GM21390 (cell line): ENCODE data around the gene MAML3.

ENCODE experiments used
- ATAC-seq: cut with Tn5 transposase; IDR thresholded peaks from one replicate; pipeline ENCODE4 v1.9.1; 2021; ENCODE audit not compliant: unreplicated experiment

The MAML3 gene

GRCh38 chr4:139738846-139739613, 415.0 kb downstream of the MAML3 start:
- ATAC-seq, result no peak

GRCh38 chr4:139736661-139737060, 417.3 kb downstream of the MAML3 start:
- no peak for ATAC-seq

- ATAC-seq, result no peak
Measured at GRCh38 chr4:139736274-139736660, 417.7 kb downstream of the MAML3 start.

GRCh38 chr4:139735381-139736273, 418.4 kb downstream of the MAML3 start:
- ATAC-seq, result no peak

GRCh38 chr4:139734875-139735380, 419.1 kb downstream of the MAML3 start:
- peak; percentile 61 for ATAC-seq

GRCh38 chr4:139734201-139734874, 419.6 kb downstream of the MAML3 start:
- no peak for ATAC-seq

- no peak for ATAC-seq
Measured at GRCh38 chr4:139732991-139733570, 420.9 kb downstream of the MAML3 start.

GRCh38 chr4:139728840-139729239, 425.1 kb downstream of the MAML3 start:
- no peak for ATAC-seq

- ATAC-seq, result no peak
Measured at GRCh38 chr4:139728146-139728545, 425.8 kb downstream of the MAML3 start.

GRCh38 chr4:139726615-139727014, 427.4 kb downstream of the MAML3 start:
- ATAC-seq, result no peak

GRCh38 chr4:139725236-139725635, 428.7 kb downstream of the MAML3 start:
- no peak for ATAC-seq

GRCh38 chr4:139721789-139722188, 432.2 kb downstream of the MAML3 start:
- no peak for ATAC-seq

GRCh38 chr4:139720806-139721205, 433.2 kb downstream of the MAML3 start:
- ATAC-seq, result no peak

GRCh38 chr4:139719381-139720101, 434.4 kb downstream of the MAML3 start:
- no peak for ATAC-seq

GRCh38 chr4:139718833-139719232, 435.2 kb downstream of the MAML3 start:
- no peak for ATAC-seq

GRCh38 chr4:139718358-139718757, 435.6 kb downstream of the MAML3 start:
- ATAC-seq, result no peak

- no peak for ATAC-seq
Measured at GRCh38 chr4:139715746-139716391, 438.1 kb downstream of the MAML3 start.

- no peak for ATAC-seq
Measured at GRCh38 chr4:139712882-139713281, 441.1 kb downstream of the MAML3 start.

- ATAC-seq, result no peak
Measured at GRCh38 chr4:139711461-139711860, 442.5 kb downstream of the MAML3 start.

- ATAC-seq, result no peak
Measured at GRCh38 chr4:139710073-139710472, 443.9 kb downstream of the MAML3 start.
